Posterior vena cava (tissue), 2 donors: ENCODE data around the gene ACTN3. TPM values are rescaled to one million over a fixed set of nuclear protein-coding genes. Genes with fewer than 3 reads are reported as not detected.
"Not testable (repeated sequence)": the region's sequence is repeated elsewhere in the genome, so short reads cannot be mapped to it uniquely, and the experiment has no call there.

ENCODE experiments used
- DNase-seq: peaks from one replicate; pipeline ENCODE4 v3.0.0-alpha.2; 2020; ENCODE audit warnings: low spot score
- intact Hi-C, 2 donors: fragments of 100-400 bp; cut with DNase I; formaldehyde crosslinking; loops; one replicate each; pipeline versions ENCODE4 v1.14.1 to v1.14.2; 2022 to 2023
- long read RNA-seq, 2 donors: library from polyadenylated mRNA; unstranded; transcript quantifications; one replicate each; pipeline ENCODE4 v2.0.0, GENCODE V29; 2020 to 2021
- total RNA-seq, 2 donors: library from RNA; stranded (reverse); fragmentation: NEBNext Ultra II Directional; extraction: Animal tissue kit (Norgen Biotek cat#: 25700); gene quantifications; one replicate each; pipeline ENCODE4 v1.2.1, GENCODE V29; 2021
- donor health status: DM: yes; HTN: yes; CAD: no.
- donor health status: DM: yes; HTN: yes; CAD: no.

The ACTN3 gene
- under 1 TPM; 0.14 to 0.51 TPM for total RNA-seq
- long read RNA-seq, donor 1, result 0 reads
- long read RNA-seq, donor 2, result 0 reads

GRCh38 chr11:66546368-66546965 is at the start of gene ACTN3:
Gene ACTN3, plus strand, starts transcription at chr11:66546903. Its CDS starts 35 bp downstream, at chr11:66546938.
- DNase-seq, result no peak
- intact Hi-C loops, result no loop called here

- no peak for DNase-seq
- intact Hi-C loops, result loop anchor here in 1 of 2 donors (5.0 kb wide), 1 partner anchor 630 kb away; no protein-coding TSS in a partner anchor
These were observed 49.5 kb upstream of the ACTN3 start for GRCh38 chr11:66497206-66497605.

- no peak for DNase-seq
- intact Hi-C loops, result loop anchor here in 1 of 2 donors (5.0 kb wide), 1 partner anchor 631 kb away; no protein-coding TSS in a partner anchor
These were observed 48.2 kb upstream of the ACTN3 start for GRCh38 chr11:66498506-66498905.

DNA sequence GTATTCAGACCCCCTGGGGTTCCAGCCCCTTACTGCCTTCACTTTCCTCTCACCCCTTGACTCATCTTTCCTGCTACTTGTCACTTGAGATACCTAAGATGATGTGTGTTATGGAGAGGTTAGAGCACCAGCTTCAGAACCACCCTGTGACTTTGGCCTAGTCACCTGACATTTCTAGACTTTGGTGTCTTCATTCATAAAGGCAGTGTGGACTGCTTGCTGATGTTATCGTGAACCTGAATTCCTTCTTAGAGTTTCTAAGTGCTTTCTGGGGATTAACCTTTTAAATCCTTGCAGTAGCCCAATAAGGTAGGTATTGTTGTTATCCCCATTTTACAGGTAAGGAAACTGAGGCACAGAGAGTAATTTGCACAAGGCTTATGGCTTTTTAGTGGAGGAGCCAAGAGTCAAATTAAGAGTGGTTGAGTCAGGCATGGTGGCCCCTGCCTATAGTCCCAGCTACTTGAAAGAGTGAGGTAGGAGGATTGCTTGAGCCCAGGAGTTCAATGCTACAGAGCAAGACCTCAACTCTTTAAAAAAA is 41.4 kb upstream of the ACTN3 start:
- DNase-seq, result no peak

GRCh38 chr11:66509131-66509561 is 37.6 kb upstream of the ACTN3 start:
- no peak for DNase-seq
- intact Hi-C loops, result no loop called here

More for the DNA sequence above, 41.4 kb upstream of the ACTN3 start:
- intact Hi-C loops, result no loop called here

DNA sequence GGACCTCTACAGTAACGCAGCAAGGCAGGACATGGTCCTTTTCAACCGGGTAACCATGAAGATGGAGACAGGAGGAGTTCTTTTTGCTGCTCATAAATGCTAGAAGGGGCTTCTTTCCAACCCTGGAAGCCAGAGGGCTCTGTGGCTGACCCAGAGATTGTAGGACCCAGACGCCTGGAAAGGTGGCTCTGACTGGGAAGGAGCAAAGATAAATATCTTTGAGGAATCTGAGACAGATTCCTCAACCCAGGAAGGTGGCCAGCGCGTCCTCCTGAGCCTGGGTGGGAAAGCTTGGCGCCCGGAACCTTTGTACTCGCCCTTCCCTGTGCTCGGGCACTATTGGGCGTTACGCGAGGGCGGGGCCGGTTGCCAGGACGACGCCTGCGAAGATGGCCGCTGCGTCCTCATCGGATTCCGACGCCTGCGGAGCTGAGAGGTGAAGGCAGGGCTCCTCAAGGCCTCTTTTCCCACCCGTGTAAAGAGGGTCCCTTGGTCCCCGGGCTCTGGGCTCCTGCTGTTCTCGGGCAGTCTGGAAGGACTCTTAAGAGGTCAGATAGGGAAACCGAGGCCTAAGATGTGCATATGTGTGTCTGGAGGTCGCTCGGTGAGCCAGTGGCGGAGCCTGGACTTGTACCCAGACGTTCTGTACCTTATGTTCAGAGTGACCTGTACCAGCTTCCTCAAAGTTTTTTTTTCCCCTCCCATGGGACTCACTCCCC is 36.3 kb upstream of the ACTN3 start, which contains the start of gene BBS1:
Gene BBS1 (plus strand): TSS at position 365 of the 719 bp plus-strand sequence. CDS start 25 bp downstream, at position 390.
- peak; percentile 97 for DNase-seq
- intact Hi-C loops, result no loop called here

GRCh38 chr11:66510990-66511339 is 35.7 kb upstream of the ACTN3 start:
- intact Hi-C loops, result no loop called here

GRCh38 chr11:66523611-66524010 is 23.1 kb upstream of the ACTN3 start:
- intact Hi-C loops, result no loop called here
- DNase-seq, result no peak

More at GRCh38 chr11:66510990-66511339, 35.7 kb upstream of the ACTN3 start:
- no peak for DNase-seq

DNA sequence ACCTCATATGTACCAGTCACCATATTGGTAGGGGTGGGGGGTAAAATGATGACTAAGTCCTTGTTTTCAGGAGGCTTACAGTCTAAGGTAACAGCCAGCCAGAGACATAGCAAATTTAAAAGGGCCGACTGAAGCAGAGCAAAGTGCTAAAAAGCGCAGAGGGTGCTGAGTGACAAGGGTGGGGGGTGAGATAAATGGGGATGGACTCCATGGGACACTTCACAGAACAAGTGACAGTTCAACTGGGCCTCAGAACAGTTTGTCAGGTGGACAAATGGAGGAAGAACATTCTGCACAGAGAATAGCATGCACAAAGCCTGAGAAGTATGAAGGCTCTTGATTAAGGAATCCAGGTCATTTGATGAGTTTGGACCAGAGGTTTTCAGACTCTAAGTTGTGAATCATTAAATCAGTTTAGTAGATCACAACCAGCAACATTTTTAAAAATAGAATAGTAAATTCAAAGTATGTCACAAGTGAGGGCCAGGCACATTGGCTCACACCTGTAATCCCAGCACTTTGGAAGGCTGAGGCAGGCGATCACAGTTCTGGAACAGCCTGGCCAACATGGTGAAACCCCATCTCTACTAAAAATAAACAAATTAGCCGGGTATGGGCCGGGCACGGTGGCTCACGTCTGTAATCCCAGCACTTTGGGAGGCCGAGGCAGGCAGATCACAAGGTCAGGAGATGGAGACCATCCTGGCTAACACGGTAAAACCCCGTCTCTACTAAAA is 22.2 kb upstream of the ACTN3 start:
- intact Hi-C loops, result no loop called here

DNA sequence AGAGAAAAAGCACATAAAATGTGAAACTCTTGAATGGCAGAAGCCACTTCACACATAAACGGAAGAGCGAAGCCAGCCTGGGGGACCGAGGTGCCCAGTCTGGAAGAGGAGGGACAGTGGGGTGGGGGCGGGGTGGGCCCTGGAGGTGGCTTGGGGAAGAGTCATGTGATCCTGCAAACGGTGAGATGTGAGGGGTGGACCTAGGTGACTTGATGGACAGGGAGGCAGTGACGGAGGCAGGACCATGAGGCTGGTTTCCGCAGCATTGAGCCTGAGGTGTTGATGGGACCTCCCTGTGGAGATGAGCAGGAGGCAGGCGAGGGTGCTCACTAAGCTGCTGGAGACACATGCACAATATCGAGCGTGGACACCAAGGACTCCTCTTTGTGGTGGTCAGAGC is 17.6 kb upstream of the ACTN3 start:
- intact Hi-C loops, result no loop called here
- no peak for DNase-seq

More for the DNA sequence above, 22.2 kb upstream of the ACTN3 start:
- DNase-seq, result no peak

DNA sequence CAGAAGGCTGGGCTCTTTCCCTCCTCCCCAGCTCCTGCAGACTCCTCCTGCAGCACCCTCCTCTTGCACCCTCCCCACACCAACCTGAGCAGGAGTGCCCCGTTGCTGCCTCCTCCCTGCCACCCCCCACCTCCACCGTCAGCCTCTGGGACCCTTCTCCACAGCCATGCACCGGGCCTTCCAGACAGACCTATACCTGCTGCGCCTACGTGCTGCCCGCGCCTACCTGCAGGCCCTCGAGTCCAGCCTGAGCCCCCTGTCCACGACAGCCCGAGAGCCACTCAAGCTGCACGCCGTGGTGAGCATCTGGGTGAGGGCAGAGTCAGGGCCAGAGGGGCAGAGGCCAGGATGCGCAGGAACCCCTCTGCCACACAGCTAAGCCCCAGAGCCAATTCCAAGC is 17.0 kb upstream of the ACTN3 start:
- intact Hi-C loops, result no loop called here
- no peak for DNase-seq

- intact Hi-C loops, result no loop called here
- no peak for DNase-seq
These were observed 15.6 kb upstream of the ACTN3 start for GRCh38 chr11:66530927-66531709.

DNA sequence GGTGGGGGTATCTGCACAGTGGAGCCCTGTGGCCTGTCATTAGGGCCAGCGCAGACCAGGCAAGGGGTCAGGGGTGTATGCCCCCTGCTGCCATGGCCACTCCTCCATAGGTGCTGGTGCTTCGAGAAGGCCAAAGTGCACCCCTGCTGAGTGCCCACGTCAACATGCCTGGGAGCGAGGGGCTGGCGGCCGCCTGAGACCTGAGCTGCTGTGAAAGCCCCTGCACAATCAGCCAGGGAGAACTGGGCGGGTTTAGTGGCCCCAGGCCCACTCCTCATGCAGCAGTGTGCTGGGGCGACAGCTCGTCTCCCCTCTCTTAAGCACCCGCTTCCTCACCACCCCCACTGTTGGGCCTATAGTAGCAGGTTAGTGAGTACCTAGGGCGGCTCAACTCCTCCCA is 14.9 kb upstream of the ACTN3 start:
- DNase-seq, result no peak
- intact Hi-C loops, result no loop called here

GRCh38 chr11:66532784-66533183 is 13.9 kb upstream of the ACTN3 start:
- DNase-seq, result no peak
- intact Hi-C loops, result no loop called here

GRCh38 chr11:66539170-66539869 is 7.4 kb upstream of the ACTN3 start:
- no peak for DNase-seq
- intact Hi-C loops, result no loop called here

DNA sequence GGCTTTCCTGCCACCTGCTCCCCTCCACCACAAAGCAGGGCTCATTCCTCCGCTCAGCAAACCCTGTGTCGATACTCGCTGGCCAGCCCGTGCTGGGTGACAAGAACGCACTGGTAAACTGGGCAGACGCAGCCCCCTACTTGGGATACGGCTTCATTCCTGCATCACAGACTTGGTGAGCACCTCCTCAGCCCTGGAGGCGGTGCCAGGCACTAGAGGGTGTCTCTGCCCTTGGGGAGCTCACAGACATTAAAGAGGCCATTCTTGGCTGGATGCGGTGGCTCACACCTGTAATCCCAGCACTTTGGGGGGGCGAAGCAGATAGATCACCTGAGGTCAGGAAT is 6.9 kb upstream of the ACTN3 start:
- no peak for DNase-seq
- intact Hi-C loops, result no loop called here

DNA sequence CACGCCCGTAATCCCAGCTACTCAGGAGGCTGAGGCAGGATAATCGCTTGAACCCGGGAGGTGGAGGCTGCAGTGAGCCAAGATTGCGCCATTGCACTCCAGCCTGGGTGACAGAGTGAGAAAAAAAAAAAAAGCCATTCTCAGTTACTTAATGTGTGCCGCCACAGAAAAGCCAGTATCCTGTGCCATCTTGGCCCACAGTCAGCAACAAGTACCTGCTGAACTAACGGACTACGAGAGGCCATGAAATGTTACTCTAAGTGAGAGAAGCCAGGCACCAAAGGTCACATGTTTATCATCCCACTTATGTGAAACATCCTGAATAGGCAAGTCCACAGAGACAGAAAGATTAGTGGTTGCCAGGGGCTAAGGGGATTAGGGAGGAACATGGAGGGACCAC is 6.1 kb upstream of the ACTN3 start:
- DNase-seq, intact Hi-C loops: not testable (repeated sequence)

DNA sequence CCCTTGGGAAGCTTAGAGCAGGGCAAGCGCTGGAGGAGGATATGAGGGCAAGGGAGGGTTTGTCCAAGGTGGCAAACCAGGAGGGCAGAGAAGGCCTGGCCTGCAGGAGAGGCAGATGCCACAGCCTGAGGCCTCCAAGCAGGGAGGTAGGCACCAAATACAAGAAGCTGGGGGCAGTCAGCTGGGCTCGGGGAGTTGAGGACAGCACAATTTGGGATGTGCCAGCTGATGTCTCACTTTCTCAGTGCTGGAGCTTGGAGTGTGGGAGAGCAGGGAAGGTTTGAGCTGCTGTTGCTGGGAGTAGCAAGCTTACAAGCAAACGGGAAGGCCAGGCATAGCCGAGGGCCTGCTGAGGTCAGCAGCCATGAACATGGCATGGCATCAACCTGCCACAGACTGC is 4.8 kb upstream of the ACTN3 start:
- intact Hi-C loops, result no loop called here
- no peak for DNase-seq

- intact Hi-C loops, result no loop called here
- no peak for DNase-seq
These were observed 4.3 kb upstream of the ACTN3 start for GRCh38 chr11:66542362-66542761.
